RPMI7951 (cell line): ENCODE data around the gene KCNQ1. TPM values are rescaled to one million over a fixed set of nuclear protein-coding genes. Genes with fewer than 3 reads are reported as not detected.

Experiments
- DNase-seq: peaks from one replicate; pipeline ENCODE4 v3.0.0-alpha.2; 2012; ENCODE audit warnings: low read depth
- total RNA-seq: library from RNA; depleted of rRNA; stranded (reverse); fragments of >200 nt; shearing (Covaris generic); gene quantifications from 2 replicates; pipeline ENCODE4 v1.2.3, GENCODE V29; 2014

Gene KCNQ1
- total RNA-seq, 1 experiment from 2014 or later = not detected

DNA sequence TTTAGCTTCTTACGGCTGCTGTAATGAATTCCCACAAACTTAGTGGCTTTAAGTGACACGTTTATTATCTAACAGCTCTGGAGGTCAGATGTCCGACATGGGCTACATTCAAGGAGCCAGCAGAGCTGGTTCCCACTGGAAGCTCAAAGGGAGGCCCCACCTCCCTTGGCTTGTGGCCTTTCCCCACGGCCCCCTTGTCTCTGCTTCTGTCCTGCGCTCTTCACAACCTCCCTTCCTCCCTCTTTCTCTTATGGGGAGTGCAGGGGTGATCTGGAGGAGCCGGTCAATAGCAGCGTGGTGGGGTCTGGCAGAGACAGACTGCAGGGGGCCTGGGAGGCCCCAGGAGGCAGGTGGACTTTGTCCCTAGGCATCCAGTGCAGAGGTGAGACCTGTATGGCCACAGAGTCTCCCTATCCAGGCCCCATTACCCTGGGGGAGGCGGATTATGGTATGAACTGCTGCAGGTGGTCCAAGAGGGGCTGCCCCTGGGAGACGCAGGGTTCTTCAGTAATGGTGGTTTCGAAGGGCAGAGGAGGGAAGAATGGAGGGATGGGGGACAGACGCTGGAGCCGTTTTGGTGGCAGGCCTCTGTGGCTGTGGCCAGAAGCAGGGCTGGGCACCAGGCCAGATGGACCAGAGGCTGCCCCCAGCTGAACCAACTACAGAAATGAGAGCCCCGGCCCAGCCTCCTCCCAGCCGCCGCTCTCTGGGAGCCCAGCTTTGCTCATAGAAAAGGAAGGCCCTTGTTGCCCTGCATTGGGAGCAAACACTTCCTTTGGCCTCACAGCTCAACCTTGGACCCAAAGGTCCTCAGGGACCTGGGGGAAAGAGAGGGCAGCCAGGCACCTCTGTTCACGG is 285.7 kb downstream of the KCNQ1 start:
- no peak for DNase-seq

DNA sequence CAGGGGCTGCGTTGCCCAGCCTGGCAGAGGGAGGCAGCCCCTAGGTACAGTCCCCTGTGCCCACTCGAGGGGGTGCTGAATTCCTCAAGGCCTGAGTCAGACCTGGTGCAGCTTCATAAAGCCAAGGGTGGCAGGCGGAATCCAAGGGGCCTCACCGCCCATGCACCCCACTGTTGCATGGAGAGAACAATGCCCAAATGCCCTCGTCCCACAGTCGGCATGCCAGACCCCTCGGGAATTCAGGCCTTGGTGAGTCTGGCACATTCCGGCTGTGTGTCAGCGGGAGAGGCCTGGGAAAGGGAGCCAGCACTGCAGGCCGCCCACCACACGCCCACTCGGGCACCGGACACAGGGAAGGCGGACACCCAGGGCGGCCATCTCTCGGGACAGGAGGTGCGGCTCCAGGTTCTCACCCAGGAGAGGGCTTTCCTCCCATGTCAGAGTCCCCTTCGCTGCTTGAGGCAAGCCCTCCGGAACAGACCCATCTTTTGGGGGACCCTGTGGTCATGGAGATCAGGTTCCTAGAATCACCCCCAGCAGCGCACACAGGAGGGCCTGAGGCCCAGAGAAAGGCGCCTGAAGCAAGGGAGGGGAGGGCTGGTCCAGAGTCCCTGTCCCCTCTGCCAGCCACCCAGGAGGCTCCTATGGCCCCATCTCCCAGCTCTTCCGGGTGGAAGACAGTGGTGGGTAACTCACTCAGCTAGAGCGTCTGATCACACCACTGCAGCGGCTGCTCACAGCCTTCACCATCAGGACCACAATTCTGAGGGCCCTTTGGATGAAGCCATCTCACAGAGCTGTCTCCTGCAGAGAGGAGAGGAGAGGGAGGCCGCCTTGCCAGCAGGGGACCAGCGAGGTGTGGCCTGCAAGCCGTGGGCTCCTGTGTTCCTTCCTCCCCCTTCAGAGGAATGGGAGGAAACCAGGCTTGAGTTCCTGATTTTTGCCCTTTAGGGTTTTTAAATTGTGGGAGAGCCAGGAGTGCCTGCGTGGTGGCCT is 286.6 kb downstream of the KCNQ1 start:
- no peak for DNase-seq

DNA sequence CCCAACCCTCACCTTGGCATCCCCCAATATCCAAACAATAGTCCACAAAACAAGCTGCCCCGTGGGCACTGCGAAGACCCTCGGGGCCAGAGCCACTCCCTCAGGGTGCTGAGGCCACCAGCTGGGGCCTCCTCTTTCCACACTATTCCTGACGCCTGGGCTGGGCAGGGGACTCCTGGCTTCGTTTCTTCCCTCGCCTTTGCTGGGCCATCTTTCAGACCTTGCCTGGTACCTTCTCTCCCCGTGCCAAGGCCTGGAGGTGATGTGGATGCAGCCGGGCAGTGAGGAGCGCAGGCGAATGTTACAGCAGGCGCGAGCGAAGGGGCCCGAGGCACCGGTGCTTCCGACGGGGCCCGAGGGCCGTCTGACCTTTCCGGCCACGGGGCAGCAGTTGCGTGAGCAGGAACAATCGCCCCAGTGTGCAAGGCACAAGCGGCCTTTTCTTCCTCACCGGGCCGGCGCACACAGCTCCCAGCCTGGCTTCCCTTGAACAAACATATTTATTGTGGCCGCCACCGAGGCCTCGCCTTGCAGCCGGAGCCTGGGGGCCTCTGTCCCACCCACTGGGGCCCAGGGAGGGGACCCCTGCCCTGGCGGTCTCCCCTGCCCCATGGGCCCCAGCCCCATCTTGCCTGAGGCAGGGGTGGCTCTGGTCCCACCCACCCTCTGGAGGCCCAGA is 287.6 kb downstream of the KCNQ1 start:
- DNase-seq = peak; percentile 39

DNA sequence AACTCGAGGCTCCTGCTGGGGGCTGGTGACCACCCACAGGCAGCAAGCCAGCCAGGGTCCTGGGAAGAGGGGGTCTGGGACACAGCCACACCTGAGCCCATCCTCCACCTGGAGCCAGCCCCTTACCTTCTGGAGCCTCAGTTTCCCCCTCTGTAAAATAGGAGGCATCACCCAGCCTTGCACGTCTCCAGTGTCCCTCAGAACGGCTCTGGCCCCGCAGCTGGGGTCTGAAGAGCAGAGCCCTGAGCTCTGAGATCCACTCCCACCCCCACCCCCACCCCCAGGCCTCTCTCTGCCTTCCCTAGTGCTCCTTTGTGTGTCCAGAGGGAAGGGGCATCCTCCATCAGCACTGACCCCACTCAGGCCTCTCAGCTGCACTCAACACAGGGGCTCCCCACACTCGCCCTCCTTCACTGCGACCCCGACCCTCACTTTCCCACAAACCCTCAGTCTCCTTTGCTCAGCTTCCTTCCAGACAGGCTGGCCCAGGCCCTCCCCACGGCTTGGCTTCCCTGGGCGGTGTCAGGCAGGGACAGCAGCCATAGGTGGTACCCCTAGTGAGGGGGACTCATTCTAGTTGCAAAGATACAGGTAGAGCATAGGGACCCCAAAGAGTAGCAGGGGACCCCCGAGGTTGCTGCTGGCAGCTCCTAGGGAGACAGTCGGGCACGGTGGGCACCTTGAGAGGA is 288.3 kb downstream of the KCNQ1 start:
- DNase-seq = no peak

DNA sequence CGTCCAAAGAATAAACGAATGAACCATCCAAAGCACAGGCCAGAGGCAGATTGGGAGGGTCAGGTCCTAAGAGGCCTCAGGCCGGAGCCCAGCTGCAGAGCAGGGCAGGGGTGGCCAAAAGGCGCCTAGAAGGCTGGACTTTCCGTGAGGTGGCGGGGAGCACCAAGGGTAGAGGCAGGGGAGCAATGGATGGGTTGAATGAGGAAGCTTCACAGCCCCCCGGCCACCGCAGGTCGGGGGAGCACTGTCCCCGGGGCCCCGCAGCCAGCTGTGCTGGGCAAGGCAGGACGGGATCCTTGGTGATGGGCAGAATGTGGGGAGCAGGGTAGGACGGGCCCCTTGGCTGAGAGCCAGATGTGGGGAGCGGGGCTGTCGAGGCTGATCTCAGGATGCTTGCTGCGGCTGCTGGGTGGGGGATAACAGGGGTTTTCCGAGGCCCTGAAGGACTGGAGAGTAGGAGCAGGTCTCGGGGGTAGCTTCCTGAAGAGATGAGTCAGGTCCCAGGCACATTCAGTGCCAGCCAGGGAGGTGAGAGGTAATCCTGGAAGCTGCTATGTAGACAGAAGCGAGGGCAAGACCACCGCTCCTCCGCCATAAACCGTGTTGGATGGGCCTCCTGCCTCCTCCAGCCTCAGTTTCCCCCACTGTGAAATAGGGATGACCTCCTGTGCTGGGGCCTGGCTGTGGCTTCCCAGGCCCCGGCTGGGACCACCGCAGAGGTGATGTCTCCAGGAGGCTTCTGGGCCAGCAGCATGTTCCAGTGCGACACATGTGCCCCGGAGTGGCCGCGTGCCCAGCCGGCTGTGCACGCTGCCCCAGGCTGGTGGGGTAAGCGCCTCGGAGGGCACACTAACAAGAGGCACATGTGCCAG is 289.6 kb downstream of the KCNQ1 start:
- DNase-seq = no peak

DNA sequence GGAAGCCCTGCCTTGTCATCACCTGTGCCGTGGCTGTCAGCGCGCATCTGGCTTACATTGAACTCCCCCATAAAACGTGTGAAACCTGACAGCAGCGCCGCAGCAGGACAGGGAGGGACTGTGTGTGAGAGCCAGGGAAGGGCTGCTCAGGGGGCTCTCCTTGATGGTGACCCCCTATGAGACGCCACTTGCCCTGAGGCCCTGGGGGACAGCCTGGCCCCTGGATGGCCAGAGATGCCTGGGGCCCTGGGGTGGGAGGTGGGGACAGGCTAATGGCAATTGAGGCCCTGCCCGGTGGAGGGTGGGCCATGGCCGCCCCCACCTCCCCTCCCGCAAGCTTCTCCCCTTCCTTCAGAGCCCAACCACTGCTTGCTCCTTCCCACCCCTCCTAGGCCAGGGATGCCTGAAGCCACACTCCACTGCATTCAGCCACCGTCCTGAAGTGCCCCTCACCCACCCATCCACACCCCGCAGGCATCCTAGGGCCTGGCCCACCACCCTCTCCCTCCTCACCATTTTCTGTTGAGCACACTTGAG is 290.3 kb downstream of the KCNQ1 start:
- no peak for DNase-seq

DNA sequence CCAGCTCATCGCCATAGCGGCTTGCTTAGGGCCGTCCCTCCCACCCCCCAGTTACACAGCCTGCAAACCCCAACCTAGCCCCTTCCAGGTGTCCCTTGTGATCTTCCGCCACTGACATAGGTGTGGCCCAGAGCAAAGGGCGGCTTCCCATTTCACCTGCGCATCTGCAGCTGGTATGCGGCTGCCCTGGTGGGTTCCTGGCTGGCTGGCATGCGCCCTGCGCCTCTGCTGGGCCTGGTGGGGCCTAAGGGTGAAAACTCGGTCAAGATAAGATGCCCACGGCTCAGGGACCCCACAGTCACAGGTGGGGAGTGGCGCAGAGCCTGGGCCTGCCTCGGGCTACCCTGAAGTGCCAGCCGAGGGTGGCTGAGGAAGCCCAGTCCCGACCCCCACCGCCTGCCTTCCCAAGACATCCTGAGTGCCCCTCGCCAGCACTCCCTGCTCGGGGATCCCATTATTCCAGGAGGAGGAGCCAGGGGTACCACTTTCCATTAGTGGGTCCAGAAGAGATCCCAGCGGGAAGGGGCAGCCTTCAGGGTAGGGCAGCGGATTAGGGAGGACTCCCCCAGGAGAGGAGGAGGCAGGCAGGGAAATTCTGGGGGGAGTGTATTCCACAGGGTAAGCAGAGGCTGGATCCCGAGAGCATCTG is 291.9 kb downstream of the KCNQ1 start:
- DNase-seq = no peak

DNA sequence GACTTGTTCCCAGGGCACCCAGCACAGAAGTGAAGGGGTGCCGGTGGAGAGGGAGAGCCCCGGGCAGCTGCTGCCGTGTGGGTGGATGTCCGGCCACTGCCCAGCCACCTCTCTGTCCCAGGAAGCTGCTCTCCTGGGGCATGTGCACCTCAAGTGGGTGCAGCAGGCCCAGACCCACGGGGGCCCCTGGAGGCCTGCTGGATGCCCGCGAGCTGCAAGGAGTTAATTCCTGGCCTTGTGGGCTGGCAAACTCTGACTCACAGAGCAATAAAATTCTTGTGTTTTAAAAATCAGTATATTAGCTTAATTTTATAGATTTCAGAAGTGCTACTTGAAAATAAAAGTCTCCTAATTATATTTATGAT is 292.4 kb downstream of the KCNQ1 start:
- DNase-seq = peak; percentile 5

DNA sequence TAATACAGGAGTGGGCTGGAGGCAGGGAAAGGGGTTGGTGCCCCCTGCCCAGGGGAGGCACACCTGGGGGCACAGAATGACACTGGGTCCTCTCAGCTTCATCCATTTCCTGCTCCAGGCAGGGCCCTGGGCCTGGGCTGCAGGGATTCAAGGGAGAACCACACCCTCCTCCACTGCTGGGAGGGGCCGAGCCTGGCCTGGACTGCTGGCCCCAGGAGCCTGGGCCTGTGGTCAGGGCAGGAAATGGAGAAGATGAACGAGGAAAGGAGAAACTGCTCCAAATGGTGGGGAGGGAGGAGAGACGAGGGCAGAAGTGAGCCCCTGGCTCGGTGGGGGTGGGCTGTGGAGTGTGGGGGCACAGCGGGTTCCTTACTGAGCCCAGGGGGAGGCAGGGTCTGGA is 293.1 kb downstream of the KCNQ1 start:
- DNase-seq = peak; percentile 16

DNA sequence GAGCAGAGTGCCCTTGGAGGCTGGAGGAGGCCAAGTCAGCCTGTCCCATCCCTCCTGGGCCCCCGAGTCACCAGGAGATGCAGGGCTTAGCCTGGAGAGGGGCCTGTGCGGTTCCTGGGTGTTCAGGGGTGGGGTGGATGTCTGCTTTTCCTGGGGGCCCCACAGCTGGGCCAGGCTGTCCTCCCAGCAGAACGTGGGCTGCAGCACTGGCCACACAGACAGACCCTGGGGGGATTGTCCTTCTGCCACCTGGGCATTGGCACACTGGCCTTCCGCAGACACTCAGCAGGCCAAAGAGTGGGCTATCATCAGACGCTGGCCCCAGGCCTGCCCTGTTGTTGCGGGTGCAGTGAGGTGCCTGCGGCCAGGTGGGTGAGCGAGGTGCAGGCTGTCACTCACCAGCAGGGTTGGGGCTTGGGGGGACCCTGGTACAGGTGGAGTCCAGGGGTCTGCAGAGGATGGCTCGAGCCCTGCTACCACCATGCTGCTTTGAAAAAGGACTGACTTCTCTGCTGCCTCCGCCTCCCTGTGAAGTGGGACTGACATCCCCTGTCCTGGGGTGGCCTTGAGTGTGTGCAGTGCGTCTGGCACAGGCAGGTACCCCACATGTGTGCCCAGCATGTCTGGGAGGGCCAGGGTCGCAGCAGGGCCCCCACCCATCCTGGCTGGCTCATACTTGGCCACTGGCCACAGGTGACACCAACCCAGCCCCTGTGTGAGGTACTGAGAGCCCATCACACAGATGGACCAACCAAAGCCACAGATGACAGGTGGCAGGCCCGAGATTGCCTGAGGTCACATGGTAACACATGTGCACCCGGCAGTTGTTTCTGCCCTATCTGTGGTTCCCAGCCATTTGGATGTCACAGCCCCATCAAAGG is 294.0 kb downstream of the KCNQ1 start:
- no peak for DNase-seq

DNA sequence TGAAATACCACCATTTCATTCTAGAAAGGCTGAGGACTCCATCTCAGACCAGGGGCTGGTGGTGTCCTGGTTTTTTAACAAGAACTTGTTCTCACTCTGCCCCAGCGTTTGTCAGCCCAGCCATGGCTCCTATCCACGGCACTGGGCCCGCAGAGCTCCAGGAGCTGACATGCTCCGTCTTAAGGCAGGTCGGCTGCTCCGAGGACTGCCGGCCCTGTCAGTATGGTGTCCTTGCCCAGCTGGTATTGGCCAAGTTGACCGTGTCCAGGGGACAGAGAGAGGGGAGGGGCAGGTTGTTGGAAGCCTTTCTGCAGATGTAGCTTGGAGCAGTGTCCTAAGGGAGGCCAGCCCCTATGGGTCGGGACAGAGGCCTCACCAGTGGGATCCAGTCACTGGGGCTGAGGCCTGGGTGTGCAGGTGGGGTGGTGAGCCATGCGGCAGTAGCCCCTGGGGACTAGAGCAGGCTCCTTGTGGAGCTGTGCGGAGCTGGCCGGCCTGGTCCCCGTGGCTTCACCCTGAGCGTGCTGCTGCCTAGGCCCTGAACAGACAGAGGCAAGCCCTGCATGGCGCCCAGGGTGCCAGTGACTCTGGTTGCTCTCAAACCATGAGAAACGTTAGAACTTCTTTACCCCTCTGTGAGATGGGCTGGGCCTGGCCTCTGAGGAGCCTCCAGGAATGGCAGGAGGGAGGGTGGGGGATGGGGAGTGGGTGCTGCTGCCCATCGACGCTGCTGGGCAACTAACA is 294.9 kb downstream of the KCNQ1 start:
- no peak for DNase-seq

DNA sequence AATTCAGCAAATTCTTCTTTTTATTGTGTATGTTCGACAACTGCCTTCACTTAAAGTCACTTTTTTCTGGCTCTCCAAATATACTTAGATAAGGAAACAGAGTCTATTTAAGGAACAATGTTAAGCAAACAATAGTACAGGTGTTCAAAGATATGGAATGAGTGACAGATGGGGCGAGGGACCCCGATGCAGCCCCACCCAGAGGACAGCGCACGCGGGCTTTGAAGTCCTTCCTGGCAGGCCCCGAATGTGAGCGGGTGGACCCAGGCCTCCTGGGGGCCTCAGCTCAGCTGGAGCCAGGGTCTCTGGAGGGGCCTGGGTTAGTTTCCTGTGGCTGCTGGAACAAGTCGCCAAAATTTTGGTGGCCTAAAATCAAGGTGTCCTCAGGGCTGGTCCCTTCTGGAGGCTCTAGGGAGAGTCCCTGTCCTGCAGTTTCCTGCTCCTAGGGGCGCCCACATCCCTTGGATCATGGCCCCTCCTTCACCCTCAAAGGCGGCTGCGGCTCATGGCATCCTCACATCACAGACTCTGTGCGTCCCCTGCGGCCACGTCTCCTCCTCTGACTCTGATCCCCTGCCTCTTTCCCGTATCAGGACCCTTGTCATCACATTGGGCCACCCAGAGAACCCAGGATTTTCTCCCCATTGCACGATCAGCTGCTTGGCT is 295.6 kb downstream of the KCNQ1 start:
- DNase-seq = no peak

DNA sequence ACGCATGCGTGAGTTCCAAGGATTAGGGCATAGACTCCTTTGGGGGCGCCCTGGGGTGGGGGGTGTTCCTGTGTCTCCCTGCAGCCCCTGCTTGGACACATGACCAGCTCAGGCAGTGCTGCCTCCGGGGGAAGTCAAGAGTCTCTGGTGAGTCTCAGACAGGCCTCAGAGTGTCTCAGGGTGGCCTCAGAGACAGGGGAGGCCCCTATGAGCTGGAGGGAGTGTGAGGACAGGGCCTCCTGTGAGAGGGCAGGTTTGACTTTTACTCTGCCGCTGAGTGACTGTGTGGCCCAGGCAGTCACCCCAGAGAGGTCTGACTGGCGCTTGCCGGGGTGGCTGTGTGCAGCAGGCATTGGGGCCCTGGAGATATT is 296.2 kb downstream of the KCNQ1 start:
- no peak for DNase-seq

DNA sequence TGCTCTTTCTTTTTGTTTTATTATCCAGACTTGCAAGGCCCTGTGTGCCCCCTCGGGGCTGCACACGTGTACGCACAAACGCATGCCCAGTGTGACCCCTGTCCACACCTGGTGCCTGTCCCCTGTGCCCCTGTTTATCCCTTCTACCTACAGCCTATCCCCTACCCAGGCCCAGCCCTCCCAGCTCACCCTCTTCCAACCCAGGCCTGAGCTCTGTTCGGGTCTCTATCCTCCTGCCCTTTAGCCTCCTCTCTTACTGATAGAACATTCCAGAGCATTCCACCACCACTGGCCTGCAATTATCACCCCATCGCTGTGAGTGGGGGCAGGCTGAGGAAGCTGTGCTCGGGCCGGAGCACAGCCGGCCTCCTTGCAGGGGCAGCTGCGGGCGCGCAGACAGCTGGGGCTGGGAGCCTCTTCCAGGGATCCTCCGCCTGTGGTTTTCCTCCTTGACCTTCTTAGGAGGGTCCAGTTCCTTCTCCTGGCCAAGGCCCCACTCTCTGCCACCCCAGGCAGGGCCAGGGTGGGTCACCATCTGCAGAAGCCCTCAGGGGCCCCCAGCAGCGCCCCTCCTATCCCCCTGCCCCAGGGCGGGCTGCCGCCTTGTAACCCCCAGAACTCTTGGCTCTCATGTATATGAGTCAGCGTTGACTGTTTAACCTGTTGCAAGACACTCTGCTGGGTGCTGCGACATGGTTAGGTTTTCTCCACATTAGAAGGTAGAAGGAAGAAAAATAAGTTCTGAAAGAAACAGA is 296.7 kb downstream of the KCNQ1 start:
- DNase-seq = peak; percentile 77

DNA sequence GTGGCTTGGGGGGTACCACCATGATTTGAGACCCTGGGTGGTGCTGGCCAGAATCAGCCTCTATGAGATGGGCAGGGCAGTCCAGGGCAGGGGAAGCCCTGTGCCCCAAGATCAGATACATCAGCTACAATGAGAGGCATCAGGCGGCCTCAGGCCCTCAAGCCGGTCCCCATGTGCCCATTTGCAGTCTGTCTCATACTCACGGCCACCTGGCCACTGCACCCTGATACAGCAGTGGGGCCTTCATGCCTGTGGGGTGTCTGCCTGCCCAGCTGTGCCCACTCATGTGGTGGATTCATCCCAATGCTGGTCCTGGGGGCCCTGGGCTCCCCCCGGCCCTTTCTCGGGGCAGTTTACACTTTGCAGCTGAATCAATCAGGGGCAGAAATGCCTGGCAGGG is 297.4 kb downstream of the KCNQ1 start:
- no peak for DNase-seq

DNA sequence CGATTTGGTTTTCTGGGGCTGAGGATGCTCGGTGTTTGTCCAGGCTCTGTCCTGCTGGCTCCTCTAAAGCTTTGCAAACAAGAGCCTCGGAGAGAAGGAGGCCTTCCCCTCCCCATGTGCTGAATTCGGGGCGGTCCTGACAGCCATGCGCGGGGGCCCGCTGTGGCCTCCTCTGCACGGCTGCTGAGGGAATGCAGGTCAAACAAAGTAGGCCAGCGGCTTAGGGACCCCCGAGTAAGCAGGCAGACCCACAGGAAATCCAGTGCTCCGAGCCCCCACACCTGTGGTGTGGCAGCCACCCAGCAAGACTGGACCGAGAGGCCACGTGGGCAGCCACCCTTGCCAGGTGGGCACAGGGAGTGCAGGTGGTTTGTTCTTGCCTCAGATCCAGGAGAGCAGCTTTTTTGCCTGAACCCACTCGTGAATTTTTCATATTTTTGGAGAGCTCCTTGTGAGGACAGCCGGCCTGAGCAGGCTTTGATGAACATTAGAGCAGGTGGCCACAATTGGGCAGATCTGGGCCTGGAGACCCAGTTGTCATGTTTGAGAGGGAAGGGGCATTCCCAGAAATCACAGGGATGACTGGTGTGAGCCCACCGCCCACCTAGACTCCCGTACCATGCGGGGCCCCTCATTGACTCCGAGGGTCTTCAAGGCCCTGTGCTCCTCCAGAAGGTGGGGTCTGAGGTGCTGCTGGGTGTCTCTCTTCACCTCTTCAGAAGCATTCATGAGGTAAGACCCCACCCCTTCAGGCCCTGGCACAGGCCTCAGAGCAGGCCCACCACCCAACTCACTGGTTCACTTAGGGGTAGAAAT is 298.0 kb downstream of the KCNQ1 start:
- no peak for DNase-seq
